Measurements from ENCODE around the gene PCNX4. TPM values are rescaled to one million over a fixed set of nuclear protein-coding genes. Genes with fewer than 3 reads are reported as not detected.

PCNX4 gene
- total and polyA plus RNA-seq, 2 donors (not counting 1 experiment from before 2014, with no cell fraction given) = 57.8 to 95.0 TPM

GRCh38 chr14:60093606-60094005, 1.9 kb downstream of the PCNX4 start:
- Histone ChIP-seq H3K4me3 (replicated peaks in 1 of 4; ENCODE audit: control extremely low read depth in 1 of 4, insufficient read depth in 1 of 4, low read depth in 3 of 4, low read length in 4 of 4) (peak overlapping the region; percentile 54 to 81 (median 74)), H4K20me1 (ENCODE audit: control insufficient read depth, extremely low read depth, insufficient read depth, low read length) (no peaks in the 10 kb centered on the region), H3K9me3 (ENCODE audit: control insufficient read depth, insufficient read depth, low read depth, low read length) (no peaks in the 10 kb centered on the region), H3K27me3 (ENCODE audit: control insufficient read depth, insufficient read depth, low read length) (no peaks in the 10 kb centered on the region), H3K27ac (ENCODE audit: insufficient read depth, low read length) (peak overlapping the region; percentile 94), H3K4me1 (ENCODE audit: control insufficient read depth, extremely low read depth, insufficient read depth, low read length) (peaks cover 12% of the 10 kb centered on the region), H3K79me2 (ENCODE audit: control insufficient read depth, insufficient read depth, low read length) (peaks cover 64% of the 10 kb centered on the region), H3K9ac (ENCODE audit: insufficient read depth, low read length) (no peak overlapping the region), H3K36me3 (ENCODE audit: control insufficient read depth, insufficient read depth, low read length) (no peaks in the 10 kb centered on the region), H2AFZ (ENCODE audit: low read length) (no peak overlapping the region), H3K4me2 (ENCODE audit: extremely low read depth, insufficient read depth, low read length) (peak overlapping the region; percentile 89)
- peak; percentile 18 to 28 for DNase-seq (ENCODE audit: low read depth in 2 of 2)
- TF ChIP-seq CTCF (conservative IDR thresholded peaks at IDR 0.05 in 1 of 2, IDR thresholded peaks at IDR 0.05 in 1 of 2; ENCODE audit: low read depth in 1 of 2, low read length in 2 of 2) (no peak), EZH2 (IDR thresholded peaks at IDR 0.05; ENCODE audit: low read length, missing control alignments) (no peak)

GRCh38 chr14:60094306-60094897, 2.7 kb downstream of the PCNX4 start:
- Histone ChIP-seq H2AFZ (ENCODE audit: low read length) (no peak overlapping the region), H3K4me1 (ENCODE audit: control insufficient read depth, extremely low read depth, insufficient read depth, low read length) (peaks cover 12% of the 10 kb centered on the region), H4K20me1 (ENCODE audit: control insufficient read depth, extremely low read depth, insufficient read depth, low read length) (no peaks in the 10 kb centered on the region), H3K79me2 (ENCODE audit: control insufficient read depth, insufficient read depth, low read length) (peaks cover 71% of the 10 kb centered on the region), H3K9ac (ENCODE audit: insufficient read depth, low read length) (no peak overlapping the region), H3K4me3 (replicated peaks in 1 of 4; ENCODE audit: control extremely low read depth in 1 of 4, insufficient read depth in 1 of 4, low read depth in 3 of 4, low read length in 4 of 4) (peak overlapping the region; percentile 54 to 81 (median 74)), H3K27me3 (ENCODE audit: control insufficient read depth, insufficient read depth, low read length) (no peaks in the 10 kb centered on the region), H3K9me3 (ENCODE audit: control insufficient read depth, insufficient read depth, low read depth, low read length) (no peaks in the 10 kb centered on the region), H3K4me2 (ENCODE audit: extremely low read depth, insufficient read depth, low read length) (peak overlapping the region; percentile 89), H3K27ac (ENCODE audit: insufficient read depth, low read length) (peak overlapping the region; percentile 63), H3K36me3 (ENCODE audit: control insufficient read depth, insufficient read depth, low read length) (no peaks in the 10 kb centered on the region)
- TF ChIP-seq CTCF (conservative IDR thresholded peaks at IDR 0.05 in 1 of 2, IDR thresholded peaks at IDR 0.05 in 1 of 2; ENCODE audit: low read depth in 1 of 2, low read length in 2 of 2) (no peak), EZH2 (IDR thresholded peaks at IDR 0.05; ENCODE audit: low read length, missing control alignments) (no peak)
- peak; percentile 44 to 87 for DNase-seq (ENCODE audit: low read depth in 2 of 2)

DNA sequence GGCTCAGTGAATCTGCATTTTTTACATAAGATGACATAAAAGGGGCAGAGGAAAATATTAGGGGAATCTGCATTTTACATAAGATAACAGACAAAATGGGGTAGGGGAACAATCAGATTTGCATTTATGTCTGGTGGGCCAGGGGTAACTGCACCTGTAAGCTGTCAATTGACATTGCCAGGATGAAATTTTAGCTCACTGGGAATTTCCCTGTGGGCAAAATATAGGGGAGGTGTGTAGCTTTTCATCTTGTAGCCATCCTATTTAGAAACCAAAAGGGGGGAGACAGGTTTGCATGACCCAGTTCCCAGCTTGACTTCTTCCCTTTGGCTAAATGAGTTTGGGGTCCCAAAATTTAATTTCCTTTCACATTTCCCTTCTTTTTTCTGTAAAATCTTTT, 3.5 kb downstream of the PCNX4 start:
- no peak overlapping the region for H3K9ac ChIP-seq (ENCODE audit: insufficient read depth, low read length)
- H3K27me3 ChIP-seq (ENCODE audit: control insufficient read depth, insufficient read depth, low read length) = no peaks in the 10 kb centered on the region
- peak overlapping the region in 3 of 4 experiments; percentile 4 to 72 (median 20) for H3K4me3 ChIP-seq (replicated peaks in 1 of 4; ENCODE audit: control extremely low read depth in 1 of 4, insufficient read depth in 1 of 4, low read depth in 3 of 4, low read length in 4 of 4)
- H3K36me3 ChIP-seq (ENCODE audit: control insufficient read depth, insufficient read depth, low read length) = no peaks in the 10 kb centered on the region
- no peak for TF ChIP-seq CTCF (conservative IDR thresholded peaks at IDR 0.05 in 1 of 2, IDR thresholded peaks at IDR 0.05 in 1 of 2; ENCODE audit: low read depth in 1 of 2, low read length in 2 of 2)
- TF ChIP-seq EZH2 (IDR thresholded peaks at IDR 0.05; ENCODE audit: low read length, missing control alignments) = no peak
- no peak for DNase-seq (ENCODE audit: low read depth in 2 of 2)
- peak overlapping the region; percentile 32 for H3K4me2 ChIP-seq (ENCODE audit: extremely low read depth, insufficient read depth, low read length)
- no peaks in the 10 kb centered on the region for H3K9me3 ChIP-seq (ENCODE audit: control insufficient read depth, insufficient read depth, low read depth, low read length)
- H2AFZ ChIP-seq (ENCODE audit: low read length) = no peak overlapping the region
- peaks cover 12% of the 10 kb centered on the region for H3K4me1 ChIP-seq (ENCODE audit: control insufficient read depth, extremely low read depth, insufficient read depth, low read length)
- H3K27ac ChIP-seq (ENCODE audit: insufficient read depth, low read length) = peak overlapping the region; percentile 67
- H3K79me2 ChIP-seq (ENCODE audit: control insufficient read depth, insufficient read depth, low read length) = peaks cover 79% of the 10 kb centered on the region
- no peaks in the 10 kb centered on the region for H4K20me1 ChIP-seq (ENCODE audit: control insufficient read depth, extremely low read depth, insufficient read depth, low read length)

Data from fibroblast of lung (primary cell).